Measurements from ENCODE around the gene KRT77. TPM values are rescaled to one million over a fixed set of nuclear protein-coding genes. Genes with fewer than 3 reads are reported as not detected.

The KRT77 gene
- total and polyA plus RNA-seq, 10 of the 15 experiments (the other 5 are each of a cell fraction or from before 2014, with no cell fraction given) = not detected

DNA sequence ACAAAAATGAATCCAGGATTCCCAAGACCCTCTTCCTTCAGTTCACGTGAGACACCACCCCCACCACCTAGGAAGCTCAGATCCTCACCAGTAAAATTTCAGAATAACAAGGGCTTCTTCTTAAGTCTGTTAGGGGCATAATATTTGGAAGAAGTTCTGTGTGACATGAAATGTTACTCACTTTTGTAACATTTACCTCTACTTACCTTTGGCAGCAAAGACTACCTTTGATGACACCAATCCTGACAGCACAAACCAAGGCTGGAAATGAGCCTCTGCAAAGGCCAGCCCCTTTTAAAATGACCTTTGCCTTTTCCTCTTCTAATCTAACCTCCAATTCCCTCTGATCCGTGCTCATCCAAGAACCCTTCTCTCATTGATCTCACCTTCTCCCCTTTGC is 19.4 kb upstream of the KRT77 start:
- Histone ChIP-seq H2AFZ (ENCODE audit: control insufficient read depth, low read depth, low read length) (no peak overlapping the region), H4K20me1 (ENCODE audit: control insufficient read depth, insufficient read depth) (no peaks in the 10 kb centered on the region; the same call in 1 of the 2 replicates), H3K9ac (ENCODE audit: control insufficient read depth, insufficient read depth, low read length) (no peak overlapping the region), H3K4me2 (ENCODE audit: control insufficient read depth, insufficient read depth) (no peak overlapping the region), H3K9me3 (replicated peaks; ENCODE audit: control insufficient read depth, insufficient read depth, low read length) (no peaks in the 10 kb centered on the region), H3K4me3 (no peak overlapping the region), H3K27me3 (replicated peaks in 1 of 2; ENCODE audit: control insufficient read depth in 2 of 2, insufficient read depth in 2 of 2, low read length in 1 of 2) (peaks cover 0 to 2% of the 10 kb centered on the region in 2 experiments; a peak in 1 of 4 replicates), H3K27ac (ENCODE audit: control insufficient read depth, insufficient read depth) (no peak overlapping the region), H3K36me3 (ENCODE audit: control insufficient read depth in 2 of 2, insufficient read depth in 2 of 2, low read length in 1 of 2) (no peaks in the 10 kb centered on the region), H3K4me1 (ENCODE audit: control insufficient read depth, insufficient read depth, low read length) (no peaks in the 10 kb centered on the region), H3K79me2 (ENCODE audit: control insufficient read depth, insufficient read depth, low read length) (no peaks in the 10 kb centered on the region)
- ChIA-PET POLR2A (no interaction called here), CTCF (no interaction called here), SMC1A (ENCODE audit: uncharacterized antibody, unreplicated experiment) (no interaction called here), RAD21 (ENCODE audit: unreplicated experiment) (no interaction called here)
- FAIRE-seq (no peak), ATAC-seq (no peak), DNase-seq (ENCODE audit: low read depth, low spot score) (no peak)
- in situ Hi-C loops (cut with MboI) (no loop called here), intact Hi-C loops (cut with micrococcal nuclease; ENCODE audit: unreplicated experiment) (no loop called here)
- 0% methylated on average over 2 of the region's 2 CpGs for WGBS (ENCODE audit: insufficient coverage, insufficient replicate concordance, low lambda C conversion rate, missing lambda C conversion rate)
- no TSS peak for BruUV-seq (replicated peaks)
- TF ChIP-seq ZBED1 (IDR thresholded peaks at IDR 0.05; ENCODE audit: borderline replicate concordance) (no peak), SUZ12 (IDR thresholded peaks at IDR 0.05; ENCODE audit: unreplicated experiment) (no peak), TBL1XR1 (IDR thresholded peaks at IDR 0.05; ENCODE audit: low read depth, low read length) (no peak), FOXK2 (IDR thresholded peaks at IDR 0.05) (no peak), MEF2A (IDR thresholded peaks at IDR 0.05; ENCODE audit: insufficient read depth, low read depth, low read length) (no peak), RELA (IDR thresholded peaks at IDR 0.05; ENCODE audit: borderline replicate concordance, partially characterized antibody) (no peak), STAT1 (conservative IDR thresholded peaks at IDR 0.05) (no peak), ASH2L (IDR thresholded peaks at IDR 0.05; ENCODE audit: borderline replicate concordance, low read depth) (no peak)
- TF ChIP-seq, protein P1, sequence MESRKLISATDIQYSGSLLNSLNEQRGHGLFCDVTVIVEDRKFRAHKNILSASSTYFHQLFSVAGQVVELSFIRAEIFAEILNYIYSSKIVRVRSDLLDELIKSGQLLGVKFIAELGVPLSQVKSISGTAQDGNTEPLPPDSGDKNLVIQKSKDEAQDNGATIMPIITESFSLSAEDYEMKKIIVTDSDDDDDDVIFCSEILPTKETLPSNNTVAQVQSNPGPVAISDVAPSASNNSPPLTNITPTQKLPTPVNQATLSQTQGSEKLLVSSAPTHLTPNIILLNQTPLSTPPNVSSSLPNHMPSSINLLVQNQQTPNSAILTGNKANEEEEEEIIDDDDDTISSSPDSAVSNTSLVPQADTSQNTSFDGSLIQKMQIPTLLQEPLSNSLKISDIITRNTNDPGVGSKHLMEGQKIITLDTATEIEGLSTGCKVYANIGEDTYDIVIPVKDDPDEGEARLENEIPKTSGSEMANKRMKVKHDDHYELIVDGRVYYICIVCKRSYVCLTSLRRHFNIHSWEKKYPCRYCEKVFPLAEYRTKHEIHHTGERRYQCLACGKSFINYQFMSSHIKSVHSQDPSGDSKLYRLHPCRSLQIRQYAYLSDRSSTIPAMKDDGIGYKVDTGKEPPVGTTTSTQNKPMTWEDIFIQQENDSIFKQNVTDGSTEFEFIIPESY (IDR thresholded peaks at IDR 0.05) = no peak

Data from GM12878 (cell line).